ENCODE results near the gene MCMBP. TPM values are rescaled to one million over a fixed set of nuclear protein-coding genes. Genes with fewer than 3 reads are reported as not detected.

The MCMBP gene
- total and polyA plus RNA-seq, 2 donors (not counting 3 experiments of a cell fraction or from before 2014, with no cell fraction given) = 44.8 to 62.5 TPM

DNA sequence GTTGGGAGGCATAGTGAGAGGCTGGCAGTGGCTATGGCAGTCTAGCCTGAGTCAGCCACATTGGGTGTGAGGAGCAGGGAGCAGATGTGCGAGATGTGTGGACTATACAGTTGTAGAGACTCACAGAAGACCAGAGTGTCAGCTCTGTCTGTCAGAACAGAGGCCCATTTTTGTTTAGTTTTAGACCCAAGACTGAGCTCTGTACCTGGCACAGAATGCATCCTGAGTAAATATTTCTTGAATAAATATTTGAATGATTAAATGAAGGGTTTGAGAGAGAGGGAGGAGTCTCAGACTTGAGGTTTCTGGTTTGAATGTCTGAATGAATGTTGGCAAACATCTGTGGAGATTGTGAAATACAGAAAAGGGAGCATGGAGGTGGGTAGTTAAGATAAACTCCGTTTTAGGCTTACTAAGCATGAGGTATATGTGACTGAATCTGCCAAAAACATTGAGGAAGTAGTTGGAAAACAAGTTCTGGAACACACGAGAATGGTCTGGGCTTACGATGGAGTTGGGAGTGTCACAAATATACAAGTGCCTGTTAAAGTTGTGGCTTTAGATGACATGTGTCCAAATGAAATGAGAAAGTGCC is 23.5 kb upstream of the MCMBP start:
- Histone ChIP-seq H3K9me3 (replicated peaks; ENCODE audit: control insufficient read depth, insufficient read depth, low read length) (no peaks in the 10 kb centered on the region), H3K9me1 (replicated peaks; ENCODE audit: control insufficient read depth, extremely low read depth, insufficient read depth, low read length) (no peaks in the 10 kb centered on the region), H3K9ac (replicated peaks; ENCODE audit: extremely low read depth, insufficient read depth, low read length) (no peak overlapping the region), H3K4me1 (ENCODE audit: control insufficient read depth, extremely low read depth, insufficient read depth, low read length) (peaks cover 12% of the 10 kb centered on the region), H4K20me1 (replicated peaks; ENCODE audit: control insufficient read depth, extremely low read depth, insufficient read depth, low read length) (peaks cover 7% of the 10 kb centered on the region), H3K27me3 (ENCODE audit: control insufficient read depth in 2 of 2, insufficient read depth in 2 of 2, low read length in 2 of 2) (no peaks in the 10 kb centered on the region), H3K36me3 (ENCODE audit: control insufficient read depth in 2 of 2, extremely low read depth in 1 of 2, insufficient read depth in 2 of 2, low read length in 2 of 2) (peaks cover 10 to 12% of the 10 kb centered on the region in 2 experiments), H3K4me2 (ENCODE audit: insufficient read depth, low read length) (no peak overlapping the region), H2AFZ (ENCODE audit: low read depth, low read length) (no peak overlapping the region), H3K79me2 (ENCODE audit: control insufficient read depth, insufficient read depth, low read length) (peaks cover 79% of the 10 kb centered on the region), H3K4me3 (replicated peaks in 1 of 3; ENCODE audit: insufficient read depth in 1 of 3, low read depth in 1 of 3, low read length in 3 of 3) (no peak overlapping the region), H3K27ac (ENCODE audit: insufficient read depth, low read depth, low read length) (no peak overlapping the region)
- ChIA-PET CTCF (interaction anchor here (1.4 to 2.4 kb wide), 3 partner anchors 24 to 145 kb away, joined by 4 to 9 read pairs (median 7); partner anchors contain the start of gene MCMBP), POLR2A (interaction anchor here (0.6 kb wide), 1 partner anchor 35 kb away, joined by 5 read pairs; no protein-coding TSS in a partner anchor)
- FAIRE-seq (no peak), DNase-seq (ENCODE audit: low read depth, low spot score) (no peak)
- TF ChIP-seq POLR2A (IDR thresholded peaks at IDR 0.05; ENCODE audit: low read depth, low read length) (no peak), GATA2 (IDR thresholded peaks at IDR 0.05; ENCODE audit: insufficient read depth, insufficient read length, low read depth, low read length) (no peak), POLR2AphosphoS5 (IDR thresholded peaks at IDR 0.05; ENCODE audit: insufficient read depth, low read depth, low read length) (no peak), EZH2 (IDR thresholded peaks at IDR 0.05; ENCODE audit: borderline replicate concordance, low read depth, low read length, severe bottlenecking) (no peak), JUN (IDR thresholded peaks at IDR 0.05; ENCODE audit: borderline replicate concordance, insufficient read depth, insufficient read length, low read depth) (no peak), MYC (IDR thresholded peaks at IDR 0.05; ENCODE audit: low read depth, low read length) (no peak), FOS (IDR thresholded peaks at IDR 0.05; ENCODE audit: borderline replicate concordance, insufficient read depth, low read length) (no peak)
- TF ChIP-seq, protein P1, sequence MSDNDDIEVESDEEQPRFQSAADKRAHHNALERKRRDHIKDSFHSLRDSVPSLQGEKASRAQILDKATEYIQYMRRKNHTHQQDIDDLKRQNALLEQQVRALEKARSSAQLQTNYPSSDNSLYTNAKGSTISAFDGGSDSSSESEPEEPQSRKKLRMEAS (IDR thresholded peaks at IDR 0.05; ENCODE audit: insufficient read depth, insufficient read length) = no peak
- TF ChIP-seq, protein P2, sequence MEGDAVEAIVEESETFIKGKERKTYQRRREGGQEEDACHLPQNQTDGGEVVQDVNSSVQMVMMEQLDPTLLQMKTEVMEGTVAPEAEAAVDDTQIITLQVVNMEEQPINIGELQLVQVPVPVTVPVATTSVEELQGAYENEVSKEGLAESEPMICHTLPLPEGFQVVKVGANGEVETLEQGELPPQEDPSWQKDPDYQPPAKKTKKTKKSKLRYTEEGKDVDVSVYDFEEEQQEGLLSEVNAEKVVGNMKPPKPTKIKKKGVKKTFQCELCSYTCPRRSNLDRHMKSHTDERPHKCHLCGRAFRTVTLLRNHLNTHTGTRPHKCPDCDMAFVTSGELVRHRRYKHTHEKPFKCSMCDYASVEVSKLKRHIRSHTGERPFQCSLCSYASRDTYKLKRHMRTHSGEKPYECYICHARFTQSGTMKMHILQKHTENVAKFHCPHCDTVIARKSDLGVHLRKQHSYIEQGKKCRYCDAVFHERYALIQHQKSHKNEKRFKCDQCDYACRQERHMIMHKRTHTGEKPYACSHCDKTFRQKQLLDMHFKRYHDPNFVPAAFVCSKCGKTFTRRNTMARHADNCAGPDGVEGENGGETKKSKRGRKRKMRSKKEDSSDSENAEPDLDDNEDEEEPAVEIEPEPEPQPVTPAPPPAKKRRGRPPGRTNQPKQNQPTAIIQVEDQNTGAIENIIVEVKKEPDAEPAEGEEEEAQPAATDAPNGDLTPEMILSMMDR (IDR thresholded peaks at IDR 0.05; ENCODE audit: extremely low read depth in 1 of 2, insufficient read depth in 1 of 2, low read depth in 1 of 2, low read length in 2 of 2) = no peak
- dilution Hi-C loops (cut with MboI; ENCODE audit: extremely low pct_ligation_motif_present, low sequenced_read_pairs) (no loop called here), intact Hi-C loops (cut with micrococcal nuclease) (no loop called here)
- no TSS peak for BruUV-seq (replicated peaks)

Data from endothelial cell of umbilical vein (primary cell).